ENCODE data around the gene ESPN.

DNA sequence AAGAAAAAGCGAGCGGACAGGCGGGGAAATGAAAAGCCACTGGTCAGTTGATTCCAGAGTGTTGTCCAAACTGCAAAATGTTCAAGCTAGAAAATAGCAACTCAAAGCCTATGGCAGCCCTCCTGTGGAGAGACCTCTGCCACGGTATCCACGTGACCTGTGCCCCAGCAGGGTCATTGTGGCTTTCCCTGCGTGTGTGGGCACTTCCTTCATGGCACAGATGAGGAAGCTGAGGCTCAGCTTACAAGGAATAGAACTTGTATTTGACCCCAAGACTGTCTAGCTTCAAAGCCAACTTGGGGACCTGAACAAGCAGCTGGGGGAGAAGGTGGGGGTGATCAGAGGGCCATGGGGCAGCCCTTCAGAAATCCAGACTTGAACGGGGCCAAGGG lies 82.5 kb downstream of the ESPN start:
- no peak for TF ChIP-seq CTCF (IDR thresholded peaks at IDR 0.05)
- TF ChIP-seq EP300 (IDR thresholded peaks at IDR 0.05) = no peak

Measured in gastroesophageal sphincter (tissue), 3 donors.